Activated CD8-positive, alpha-beta memory T cell treated with anti-CD3 and anti-CD28 coated beads, Interleukin-2, amount 50 U/mL, for 4 hours (primary cell): Measurements from ENCODE around the gene AGTPBP1.
"Not testable (repeated sequence)": the region's sequence is repeated elsewhere in the genome, so short reads cannot be mapped to it uniquely, and the experiment has no call there.

Source experiments
- DNase-seq: peaks from one replicate; pipeline ENCODE4 v3.0.0-alpha.2; 2020

AGTPBP1 gene

DNA sequence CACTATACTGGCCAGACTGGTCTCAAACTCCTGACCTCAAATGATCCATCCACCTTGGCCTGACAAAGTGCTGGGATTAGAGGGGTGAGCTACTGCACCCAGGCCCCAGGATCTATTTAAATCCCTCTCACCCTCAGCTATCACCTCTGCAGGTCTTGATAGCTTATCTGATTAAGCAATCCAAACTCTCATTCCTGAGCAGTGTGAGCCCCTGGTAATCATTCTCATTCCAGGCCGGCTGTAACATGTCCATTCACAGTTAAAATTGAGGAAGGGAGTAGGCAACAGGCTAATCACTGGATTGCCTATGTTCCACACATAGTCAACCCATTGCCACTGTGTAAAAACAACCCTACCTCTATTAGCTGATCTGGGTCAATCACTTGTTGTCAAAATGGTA lies 111.1 kb downstream of the AGTPBP1 start:
- DNase-seq = no peak

DNA sequence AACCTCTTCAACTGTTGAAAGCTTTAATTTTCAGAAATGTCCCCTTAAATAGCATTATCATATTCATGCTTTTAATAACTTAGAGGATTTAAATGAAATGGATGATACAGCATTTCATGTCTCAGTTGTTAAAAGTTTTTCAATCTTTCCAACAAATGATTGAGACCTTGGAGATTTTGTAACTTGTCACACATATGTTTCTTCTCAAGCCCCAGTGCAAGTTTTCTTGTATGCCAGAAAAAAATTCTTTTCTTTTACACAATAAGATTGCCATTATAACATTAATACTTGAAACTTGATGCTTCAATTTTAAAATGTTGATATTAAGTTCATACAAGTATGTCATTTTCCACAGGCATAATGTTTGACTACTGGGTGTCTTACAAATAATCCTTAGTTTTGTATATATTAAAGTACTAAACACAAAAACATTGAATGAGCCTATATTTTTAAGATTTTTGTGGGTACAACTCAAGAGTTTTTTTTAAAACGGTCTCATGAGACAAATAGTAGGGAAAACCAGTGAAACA lies 124.5 kb downstream of the AGTPBP1 start:
- DNase-seq = no peak

DNA sequence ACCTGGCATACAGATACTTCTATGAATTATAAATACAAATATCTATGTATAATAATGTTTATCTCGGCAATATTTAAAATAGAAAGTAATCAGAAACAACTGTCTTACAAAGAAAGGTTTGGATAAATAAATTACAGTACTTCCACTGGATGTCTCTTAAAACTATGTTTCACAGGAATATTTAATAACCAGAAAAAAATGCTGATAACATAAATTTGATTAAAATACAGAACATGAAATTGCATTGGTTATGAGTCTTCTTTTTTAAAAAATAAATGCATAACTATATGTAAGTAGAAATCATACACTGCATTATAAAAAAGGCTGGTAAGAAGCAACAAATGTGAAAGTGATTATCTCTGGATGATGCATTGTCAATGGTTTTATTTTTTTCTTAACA lies 126.0 kb downstream of the AGTPBP1 start:
- DNase-seq = no peak

DNA sequence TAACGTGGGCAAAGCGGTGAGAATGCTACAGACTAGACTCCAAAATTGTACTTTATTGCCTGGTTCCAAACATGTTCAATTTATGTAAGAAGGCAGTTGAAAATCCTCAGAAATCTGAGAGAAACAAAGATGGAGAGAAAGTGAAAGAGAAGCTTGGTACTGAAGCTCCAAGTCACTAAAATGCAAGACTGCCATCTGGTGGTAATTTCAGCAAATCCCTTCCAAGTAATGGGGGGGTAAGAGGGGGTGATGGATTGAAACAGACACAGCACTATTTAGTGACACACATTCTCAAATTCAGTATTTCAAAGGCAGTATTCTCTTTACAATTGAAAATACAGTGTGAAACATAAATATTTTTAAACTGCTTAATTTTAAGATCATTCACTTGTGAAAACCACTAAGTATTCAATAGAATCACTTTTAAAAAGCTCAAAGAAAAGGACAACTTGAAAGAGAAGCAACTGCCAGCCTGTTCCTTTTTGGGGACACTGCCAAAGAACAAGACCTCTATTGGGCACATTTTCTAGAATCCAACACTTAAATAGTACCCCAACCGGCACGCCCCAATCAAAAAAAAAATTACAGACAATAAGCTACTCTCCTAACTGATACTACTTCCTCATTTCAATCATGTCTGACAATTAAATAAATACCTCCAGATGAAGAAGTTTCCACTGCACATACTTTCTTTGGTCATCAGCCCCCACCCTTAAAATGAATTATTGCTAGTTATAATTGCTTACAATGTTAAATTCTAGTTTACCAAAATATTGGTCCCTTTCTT lies 131.5 kb downstream of the AGTPBP1 start:
- DNase-seq = no peak

- DNase-seq = no peak
These were observed 135.8 kb downstream of the AGTPBP1 start for GRCh38 chr9:85605905-85606304.

DNA sequence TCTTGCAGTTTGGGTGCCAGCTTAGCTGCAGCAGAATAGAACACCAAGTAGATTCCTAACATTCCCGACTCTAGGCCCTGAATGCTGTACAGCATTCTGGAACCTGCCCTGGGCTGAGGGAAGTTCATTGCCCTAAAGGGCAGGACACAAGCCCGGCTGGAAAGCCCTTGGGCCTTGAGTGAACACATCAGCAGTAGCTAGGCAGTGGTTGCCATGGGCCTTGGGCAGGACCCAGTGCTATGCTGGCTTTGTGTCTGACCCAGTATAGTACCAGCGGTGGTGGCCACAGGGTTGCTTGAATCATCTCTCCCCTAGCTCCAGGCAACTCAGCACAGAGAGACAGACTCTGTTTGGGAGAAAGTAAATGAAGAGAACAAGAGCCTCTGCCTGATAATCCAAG lies 137.8 kb downstream of the AGTPBP1 start:
- no peak for DNase-seq

DNA sequence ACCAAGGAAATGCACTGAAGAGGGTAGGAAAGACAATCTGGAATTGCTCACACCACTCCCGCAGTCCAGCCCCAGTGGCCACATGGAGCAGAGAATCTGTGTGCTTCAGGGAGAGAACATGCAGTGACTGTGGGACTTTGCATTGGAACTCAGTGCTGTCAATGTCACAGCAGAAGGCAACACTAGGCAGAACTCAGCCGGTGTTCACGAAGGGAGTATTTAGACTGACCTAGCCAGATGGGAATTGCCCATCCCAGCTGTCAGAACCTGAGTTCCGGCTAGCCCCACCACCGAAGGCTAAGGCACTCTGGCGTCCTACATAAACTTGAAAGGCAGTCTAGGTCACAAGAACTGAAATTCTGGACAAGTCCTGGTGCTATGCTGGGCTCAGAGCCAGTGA lies 139.0 kb downstream of the AGTPBP1 start:
- DNase-seq = no peak

- no peak for DNase-seq
These were observed 141.0 kb downstream of the AGTPBP1 start for GRCh38 chr9:85600675-85601263.

- DNase-seq = no peak
These were observed 142.1 kb downstream of the AGTPBP1 start for GRCh38 chr9:85599540-85600105.

DNA sequence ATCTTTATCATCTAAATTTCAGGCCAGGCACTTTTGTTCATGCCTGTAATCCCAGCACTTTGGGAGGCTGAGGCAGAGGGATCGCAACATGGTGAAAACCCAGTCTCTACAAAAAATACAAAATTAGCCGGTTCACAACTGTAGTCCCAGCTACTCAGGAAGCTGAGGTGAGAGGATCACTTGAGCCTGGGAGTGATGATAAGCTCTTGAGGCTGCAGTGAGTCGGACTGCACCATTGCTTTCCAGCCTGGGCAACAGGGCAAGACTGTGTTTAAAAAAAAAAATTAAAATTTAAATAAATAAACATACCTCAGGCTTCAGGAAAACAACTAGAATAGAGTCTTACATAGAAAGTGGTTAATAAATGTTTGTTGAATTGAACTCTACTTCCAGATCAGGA lies 147.4 kb downstream of the AGTPBP1 start:
- no peak for DNase-seq

- no peak for DNase-seq
These were observed 155.1 kb downstream of the AGTPBP1 start for GRCh38 chr9:85586684-85587083.

DNA sequence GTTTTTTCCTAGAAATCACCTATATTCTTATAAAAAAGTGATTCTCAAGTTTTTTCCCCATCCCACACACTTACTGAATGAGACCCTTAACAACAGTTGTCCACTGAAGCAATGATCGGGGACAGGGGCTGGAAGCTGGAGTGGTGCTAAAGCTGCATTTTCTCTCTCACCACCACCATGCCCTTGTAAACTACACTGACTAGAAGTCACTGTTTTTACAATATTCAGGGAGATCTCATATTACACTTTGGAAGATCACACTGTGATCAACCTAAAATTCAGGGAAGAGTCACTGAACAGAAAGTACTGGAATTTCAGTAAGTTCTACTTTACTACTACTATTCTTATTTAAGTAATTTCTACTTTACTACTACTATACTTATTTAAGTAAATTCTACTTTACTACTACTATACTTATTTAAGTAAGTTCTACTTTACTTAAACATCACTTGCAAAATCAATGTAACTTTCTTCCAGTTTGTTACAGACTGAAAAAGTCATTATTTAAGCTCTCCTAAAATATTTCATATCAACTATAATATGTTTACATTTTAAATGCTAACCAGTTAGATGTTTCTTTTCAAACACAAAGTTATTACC lies 164.3 kb downstream of the AGTPBP1 start:
- no peak for DNase-seq

- DNase-seq = no peak
These were observed 165.9 kb downstream of the AGTPBP1 start for GRCh38 chr9:85575868-85576267.

DNA sequence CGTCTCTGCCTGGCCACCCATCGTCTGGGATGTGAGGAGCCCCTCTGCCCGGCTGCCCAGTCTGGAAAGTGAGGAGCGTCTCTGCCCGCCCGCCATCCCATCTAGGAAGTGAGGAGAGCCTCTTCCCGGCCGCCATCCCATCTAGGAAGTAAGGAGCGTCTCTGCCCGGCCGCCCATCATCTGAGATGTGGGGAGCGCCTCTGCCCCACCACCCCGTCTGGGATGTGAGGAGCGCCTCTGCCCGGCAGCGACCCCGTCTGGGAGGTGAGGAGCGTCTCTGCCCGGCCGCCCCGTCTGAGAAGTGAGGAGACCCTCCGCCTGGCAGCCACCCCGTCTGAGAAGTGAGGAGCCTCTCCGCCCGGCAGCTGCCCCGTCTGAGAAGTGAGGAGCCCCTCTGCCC lies 168.2 kb downstream of the AGTPBP1 start:
- DNase-seq = not testable (repeated sequence)

GRCh38 chr9:85572917-85573316 lies 168.8 kb downstream of the AGTPBP1 start:
- not testable (repeated sequence) for DNase-seq

- DNase-seq = no peak
These were observed 171.8 kb downstream of the AGTPBP1 start for GRCh38 chr9:85569988-85570387.

GRCh38 chr9:85559526-85559925 lies 182.2 kb downstream of the AGTPBP1 start:
- no peak for DNase-seq

GRCh38 chr9:85554349-85554748 lies 187.4 kb downstream of the AGTPBP1 start:
- no peak for DNase-seq

- DNase-seq = no peak
These were observed 188.3 kb downstream of the AGTPBP1 start for GRCh38 chr9:85553475-85553874.

DNA sequence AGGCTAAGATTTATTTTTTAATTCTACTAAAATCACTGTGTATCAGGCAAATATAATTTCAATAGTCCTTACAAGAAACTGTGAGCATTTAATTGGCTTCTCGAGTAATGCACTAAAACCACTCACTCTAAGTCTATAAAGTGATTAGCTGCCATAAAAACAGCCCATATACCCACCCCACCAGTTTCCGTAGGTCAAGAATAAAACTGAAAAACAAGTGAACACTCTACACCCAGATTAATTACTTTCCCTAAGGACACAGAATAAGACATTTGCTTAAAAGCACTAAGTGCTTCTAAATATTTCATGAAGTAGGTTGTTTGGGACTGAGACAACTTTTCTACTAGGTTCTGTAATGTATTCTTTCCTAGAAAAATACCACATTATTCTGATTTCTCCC lies 194.2 kb downstream of the AGTPBP1 start:
- DNase-seq = no peak

GRCh38 chr9:85543196-85543595 lies 198.6 kb downstream of the AGTPBP1 start:
- no peak for DNase-seq

DNA sequence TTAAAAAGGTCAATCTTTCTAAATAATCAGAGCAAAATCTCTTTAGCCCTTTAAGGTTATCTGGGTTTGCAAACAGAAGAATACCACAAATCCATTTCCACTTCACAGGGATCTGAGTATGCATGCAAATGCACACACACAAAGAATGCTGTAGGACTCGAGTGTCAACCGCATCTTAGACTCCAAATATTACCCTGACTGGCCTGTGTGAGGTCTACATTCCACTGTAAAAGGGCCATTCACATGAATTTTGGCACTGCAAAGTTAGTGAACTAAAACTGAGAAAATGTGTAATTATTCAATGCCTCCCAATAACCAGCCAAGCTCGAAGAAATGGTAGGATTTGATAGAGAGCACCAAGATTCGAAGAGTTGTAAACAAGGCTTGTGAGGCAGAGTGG lies 199.9 kb downstream of the AGTPBP1 start:
- DNase-seq = no peak

- DNase-seq = no peak
These were observed 205.2 kb downstream of the AGTPBP1 start for GRCh38 chr9:85536514-85536913.

DNA sequence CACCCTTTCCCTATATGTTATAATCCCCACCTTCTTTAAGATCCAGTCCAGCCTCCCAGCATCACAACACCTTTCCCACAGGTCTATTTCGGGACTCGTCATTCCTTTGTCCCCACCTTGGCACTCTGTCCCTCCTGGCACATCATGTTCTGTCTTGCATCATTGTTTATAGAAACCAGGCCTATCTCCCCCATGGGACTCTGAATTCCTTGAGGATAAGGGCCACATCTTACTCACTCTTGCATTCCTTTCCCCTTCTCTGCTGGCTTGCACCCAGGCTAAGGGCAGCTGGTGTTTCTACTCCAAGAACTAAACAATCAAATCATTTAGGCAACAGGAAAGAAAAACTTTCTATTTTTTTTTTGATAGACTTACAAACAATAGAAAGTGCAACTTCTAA lies 205.7 kb downstream of the AGTPBP1 start:
- DNase-seq = no peak
